ENCODE measurements around the gene TTC34. TPM values are rescaled to one million over a fixed set of nuclear protein-coding genes. Genes with fewer than 3 reads are reported as not detected.

The TTC34 gene
- total RNA-seq, 1 donor from 2014 or later, result 0.09 TPM

GRCh38 chr1:2791027-2791760 is 10.3 kb downstream of the TTC34 start:
- H3K27me3 Mint-ChIP-seq (ENCODE audit: insufficient read depth, low read depth), result peaks cover 8% of the 10 kb centered on the region
- no peak overlapping the region for H3K9ac ChIP-seq
- TF ChIP-seq EZH2 (IDR thresholded peaks at IDR 0.05) (no peak), EZH2phosphoT487 (IDR thresholded peaks at IDR 0.05) (no peak)
- TF ChIP-seq, protein P1, sequence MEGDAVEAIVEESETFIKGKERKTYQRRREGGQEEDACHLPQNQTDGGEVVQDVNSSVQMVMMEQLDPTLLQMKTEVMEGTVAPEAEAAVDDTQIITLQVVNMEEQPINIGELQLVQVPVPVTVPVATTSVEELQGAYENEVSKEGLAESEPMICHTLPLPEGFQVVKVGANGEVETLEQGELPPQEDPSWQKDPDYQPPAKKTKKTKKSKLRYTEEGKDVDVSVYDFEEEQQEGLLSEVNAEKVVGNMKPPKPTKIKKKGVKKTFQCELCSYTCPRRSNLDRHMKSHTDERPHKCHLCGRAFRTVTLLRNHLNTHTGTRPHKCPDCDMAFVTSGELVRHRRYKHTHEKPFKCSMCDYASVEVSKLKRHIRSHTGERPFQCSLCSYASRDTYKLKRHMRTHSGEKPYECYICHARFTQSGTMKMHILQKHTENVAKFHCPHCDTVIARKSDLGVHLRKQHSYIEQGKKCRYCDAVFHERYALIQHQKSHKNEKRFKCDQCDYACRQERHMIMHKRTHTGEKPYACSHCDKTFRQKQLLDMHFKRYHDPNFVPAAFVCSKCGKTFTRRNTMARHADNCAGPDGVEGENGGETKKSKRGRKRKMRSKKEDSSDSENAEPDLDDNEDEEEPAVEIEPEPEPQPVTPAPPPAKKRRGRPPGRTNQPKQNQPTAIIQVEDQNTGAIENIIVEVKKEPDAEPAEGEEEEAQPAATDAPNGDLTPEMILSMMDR (IDR thresholded peaks at IDR 0.05), result no peak
- H3K36me3 ChIP-seq, result no peaks in the 10 kb centered on the region
- H3K4me1 ChIP-seq, result no peaks in the 10 kb centered on the region
- H3K9me3 Mint-ChIP-seq, result peaks cover 29% of the 10 kb centered on the region
- no peaks in the 10 kb centered on the region for H4K20me1 ChIP-seq (ENCODE audit: low read depth)
- no peak overlapping the region for H2AFZ ChIP-seq (replicated peaks)
- no peak overlapping the region for H3K4me2 ChIP-seq
- no peaks in the 10 kb centered on the region for H3F3A ChIP-seq (ENCODE audit: low read depth)
- H3K27me3 ChIP-seq, result no peaks in the 10 kb centered on the region
- H3K27ac ChIP-seq, result no peak overlapping the region
- peaks cover 14% of the 10 kb centered on the region for H3K9me3 ChIP-seq (ENCODE audit: low read depth)
- H3K4me1 Mint-ChIP-seq, result peaks cover 10% of the 10 kb centered on the region
- no peaks in the 10 kb centered on the region for H3K36me3 Mint-ChIP-seq
- no peak for DNase-seq (ENCODE audit: low spot score)
- H3K27ac Mint-ChIP-seq, result no peak overlapping the region
- H3K4me3 ChIP-seq, result no peak overlapping the region
- no peaks in the 10 kb centered on the region for H3K79me2 ChIP-seq (ENCODE audit: low read depth)
- H3K4me3 Mint-ChIP-seq, result no peak overlapping the region

- no peak for DNase-seq (ENCODE audit: low spot score)
Measured at GRCh38 chr1:2789986-2790581, 11.4 kb downstream of the TTC34 start.

GRCh38 chr1:2789164-2789985 is 12.1 kb downstream of the TTC34 start:
- Histone ChIP-seq H3K4me3 (no peak overlapping the region), H3K9me3 (ENCODE audit: low read depth) (peaks cover 11% of the 10 kb centered on the region), H3K79me2 (ENCODE audit: low read depth) (no peaks in the 10 kb centered on the region), H3K27ac (no peak overlapping the region), H3K4me1 (no peaks in the 10 kb centered on the region), H4K20me1 (ENCODE audit: low read depth) (no peaks in the 10 kb centered on the region), H3K9ac (no peak overlapping the region), H3F3A (ENCODE audit: low read depth) (no peaks in the 10 kb centered on the region), H2AFZ (replicated peaks) (no peak overlapping the region), H3K36me3 (no peaks in the 10 kb centered on the region), H3K27me3 (no peaks in the 10 kb centered on the region), H3K4me2 (no peak overlapping the region)
- TF ChIP-seq EZH2phosphoT487 (IDR thresholded peaks at IDR 0.05) (no peak), EZH2 (IDR thresholded peaks at IDR 0.05) (no peak)
- TF ChIP-seq, protein P1 (IDR thresholded peaks at IDR 0.05), result no peak
- Mint-ChIP-seq H3K4me3 (no peak overlapping the region), H3K9me3 (peaks cover 27% of the 10 kb centered on the region), H3K36me3 (no peaks in the 10 kb centered on the region), H3K27me3 (ENCODE audit: insufficient read depth, low read depth) (peaks cover 9% of the 10 kb centered on the region), H3K27ac (peak overlapping the region; percentile 66), H3K4me1 (peaks cover 10% of the 10 kb centered on the region)
- no peak for DNase-seq (ENCODE audit: low spot score)

More at GRCh38 chr1:2789986-2790581, 11.4 kb downstream of the TTC34 start:
- peaks cover 9% of the 10 kb centered on the region for H3K27me3 Mint-ChIP-seq (ENCODE audit: insufficient read depth, low read depth)
- Histone ChIP-seq H3K79me2 (ENCODE audit: low read depth) (no peaks in the 10 kb centered on the region), H3K4me2 (no peak overlapping the region), H3K9ac (no peak overlapping the region), H3K27ac (no peak overlapping the region), H3K4me1 (no peaks in the 10 kb centered on the region), H3K36me3 (no peaks in the 10 kb centered on the region), H3K27me3 (no peaks in the 10 kb centered on the region), H2AFZ (replicated peaks) (no peak overlapping the region), H3K9me3 (ENCODE audit: low read depth) (peaks cover 14% of the 10 kb centered on the region), H3K4me3 (no peak overlapping the region), H3F3A (ENCODE audit: low read depth) (no peaks in the 10 kb centered on the region), H4K20me1 (ENCODE audit: low read depth) (no peaks in the 10 kb centered on the region)
- no peak for TF ChIP-seq EZH2 (IDR thresholded peaks at IDR 0.05)
- TF ChIP-seq EZH2phosphoT487 (IDR thresholded peaks at IDR 0.05), result no peak
- TF ChIP-seq, protein P1 (IDR thresholded peaks at IDR 0.05), result no peak
- no peak overlapping the region for H3K27ac Mint-ChIP-seq
- H3K4me1 Mint-ChIP-seq, result peaks cover 10% of the 10 kb centered on the region
- no peak overlapping the region for H3K4me3 Mint-ChIP-seq
- H3K36me3 Mint-ChIP-seq, result no peaks in the 10 kb centered on the region
- peaks cover 29% of the 10 kb centered on the region for H3K9me3 Mint-ChIP-seq

Data from neural progenitor cell (in vitro differentiated cells).